GM10266 (cell line): ENCODE results near the gene ATP4A.
A peak's percentile ranks its signal among the peaks of the same experiment; 100 is the strongest.

Experiments
- DNase-seq: peaks from one replicate; pipeline ENCODE4 v3.0.0; 2012; ENCODE audit errors: extremely low spot score
- CTCF ChIP-seq: IDR thresholded peaks from 2 replicates; pipeline ENCODE4 v1.5.1; 2012; ENCODE audit warnings: mild to moderate bottlenecking, low read depth; ENCODE audit not compliant: control insufficient read depth, insufficient read depth; ENCODE audit errors: missing control alignments

Gene ATP4A

GRCh38 chr19:35558400-35559280 is 4.8 kb downstream of the ATP4A start:
- no peak for DNase-seq
- no peak for TF ChIP-seq CTCF

DNA sequence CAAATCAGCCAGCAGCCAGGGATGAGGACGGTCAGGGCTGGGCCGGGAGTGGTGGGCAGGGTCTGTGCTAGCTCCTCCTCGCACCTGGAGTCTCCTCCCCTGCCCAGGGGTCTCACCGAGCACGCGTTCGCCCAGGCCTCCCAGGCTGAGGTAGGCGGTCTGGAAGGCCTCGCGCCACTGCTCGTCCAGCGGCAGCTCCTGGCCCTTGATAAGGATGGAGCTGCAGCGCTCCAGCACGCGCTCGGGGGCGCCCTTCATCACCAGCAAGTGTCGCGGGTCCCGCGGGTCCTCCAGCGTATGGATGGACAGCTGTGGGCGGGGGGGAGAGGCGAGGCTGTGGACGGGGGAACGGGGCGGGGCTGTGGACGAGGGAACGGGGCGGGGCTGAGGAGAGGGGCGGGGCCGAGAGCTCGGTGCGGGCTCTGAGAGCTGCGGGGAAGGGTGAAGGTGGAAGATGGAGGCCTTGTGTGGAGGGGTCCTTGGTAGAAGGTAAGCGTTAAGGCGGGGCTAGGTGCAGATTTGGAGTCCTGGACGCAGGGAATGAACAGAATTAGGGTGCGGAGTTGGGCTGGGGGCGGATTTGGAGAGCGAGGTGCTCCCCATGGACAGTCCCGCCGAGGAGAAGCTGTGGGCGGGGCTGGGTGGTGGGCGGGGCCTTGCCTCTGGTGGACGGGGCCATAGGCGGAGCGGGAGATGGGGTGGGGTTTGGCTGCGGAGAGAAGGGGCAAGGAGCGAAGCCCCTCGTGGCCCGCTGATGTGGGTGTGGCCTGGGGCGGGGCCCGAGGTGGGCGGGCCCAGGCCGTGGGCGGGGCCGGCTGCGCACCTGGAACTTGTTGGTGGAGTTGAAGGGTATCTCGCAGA is 5.7 kb downstream of the ATP4A start:
- peak; percentile 77 for DNase-seq
- TF ChIP-seq CTCF = no peak

DNA sequence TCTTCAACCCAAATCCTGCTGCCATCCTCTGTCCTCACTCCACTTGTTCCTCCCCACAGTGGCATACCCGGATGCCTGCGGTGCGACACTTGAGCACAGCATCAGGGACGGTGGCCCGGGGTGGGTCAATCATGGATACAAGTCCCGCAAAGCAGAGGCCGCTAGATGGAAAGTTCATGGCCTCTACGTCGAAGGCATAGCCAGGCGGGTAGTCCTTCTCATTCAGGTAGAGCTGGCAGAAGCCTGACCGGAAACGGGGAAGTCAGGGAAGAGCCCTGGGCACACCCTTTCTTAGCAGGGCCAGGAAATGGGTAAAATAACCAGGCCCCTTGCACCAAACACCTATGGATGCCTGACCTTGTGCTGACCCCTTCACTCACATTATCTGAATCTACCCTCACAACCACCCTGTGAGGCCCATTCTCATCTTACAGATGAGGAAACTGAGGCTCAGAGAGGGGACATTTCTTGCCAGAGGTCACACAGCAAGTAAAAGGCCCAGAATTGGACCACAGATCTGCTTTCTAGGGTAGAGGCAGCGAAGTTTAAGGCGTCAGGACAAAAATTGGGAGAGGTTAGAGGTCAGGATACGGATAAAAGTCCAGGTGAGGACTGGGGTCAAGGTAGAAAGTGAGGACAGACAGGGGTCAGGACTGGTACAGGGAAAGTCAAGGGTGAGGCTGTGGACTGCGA is 6.5 kb downstream of the ATP4A start:
- no peak for DNase-seq
- TF ChIP-seq CTCF = no peak

DNA sequence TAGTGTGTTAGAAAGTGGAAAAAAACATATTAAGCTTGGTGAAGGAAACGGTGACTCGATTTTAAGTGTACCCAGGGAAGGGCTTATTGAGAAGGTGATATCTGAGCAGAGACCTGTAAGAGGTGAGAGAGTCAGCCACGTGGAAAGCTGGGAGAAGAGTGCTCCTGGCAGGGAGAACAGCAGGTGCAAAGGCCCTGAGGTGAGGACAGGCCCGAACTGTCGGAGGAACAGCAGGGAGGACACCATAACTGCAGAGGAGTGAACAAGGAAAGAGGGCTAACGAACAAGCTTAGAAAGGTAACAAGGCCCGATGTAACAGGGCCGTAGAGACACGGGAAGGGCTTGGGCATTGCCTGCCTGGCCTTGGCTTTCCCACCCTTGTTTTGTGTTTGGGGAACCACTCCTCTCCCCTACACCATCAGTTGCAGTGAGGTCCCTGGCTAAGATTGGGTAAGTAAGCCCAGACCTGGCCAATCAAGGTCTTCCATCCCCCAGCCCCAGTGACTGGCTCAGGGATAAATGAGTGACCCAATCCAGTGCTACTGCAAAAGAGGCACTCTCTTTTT is 7.3 kb downstream of the ATP4A start:
- no peak for DNase-seq
- no peak for TF ChIP-seq CTCF

- peak; percentile 34 for TF ChIP-seq CTCF
- no peak for DNase-seq
These were observed 8.0 kb downstream of the ATP4A start for GRCh38 chr19:35555301-35556005.

GRCh38 chr19:35554076-35554475 is 9.4 kb downstream of the ATP4A start:
- TF ChIP-seq CTCF = no peak
- DNase-seq = no peak
